ENCODE measurements around the gene HOXD11.

- TF ChIP-seq, protein P1, sequence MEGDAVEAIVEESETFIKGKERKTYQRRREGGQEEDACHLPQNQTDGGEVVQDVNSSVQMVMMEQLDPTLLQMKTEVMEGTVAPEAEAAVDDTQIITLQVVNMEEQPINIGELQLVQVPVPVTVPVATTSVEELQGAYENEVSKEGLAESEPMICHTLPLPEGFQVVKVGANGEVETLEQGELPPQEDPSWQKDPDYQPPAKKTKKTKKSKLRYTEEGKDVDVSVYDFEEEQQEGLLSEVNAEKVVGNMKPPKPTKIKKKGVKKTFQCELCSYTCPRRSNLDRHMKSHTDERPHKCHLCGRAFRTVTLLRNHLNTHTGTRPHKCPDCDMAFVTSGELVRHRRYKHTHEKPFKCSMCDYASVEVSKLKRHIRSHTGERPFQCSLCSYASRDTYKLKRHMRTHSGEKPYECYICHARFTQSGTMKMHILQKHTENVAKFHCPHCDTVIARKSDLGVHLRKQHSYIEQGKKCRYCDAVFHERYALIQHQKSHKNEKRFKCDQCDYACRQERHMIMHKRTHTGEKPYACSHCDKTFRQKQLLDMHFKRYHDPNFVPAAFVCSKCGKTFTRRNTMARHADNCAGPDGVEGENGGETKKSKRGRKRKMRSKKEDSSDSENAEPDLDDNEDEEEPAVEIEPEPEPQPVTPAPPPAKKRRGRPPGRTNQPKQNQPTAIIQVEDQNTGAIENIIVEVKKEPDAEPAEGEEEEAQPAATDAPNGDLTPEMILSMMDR (IDR thresholded peaks at IDR 0.05): no peak
- no peak for TF ChIP-seq POLR2A (IDR thresholded peaks at IDR 0.05)
These were observed 50.6 kb downstream of the HOXD11 start for GRCh38 chr2:176157499-176158185.

All from body of pancreas (tissue), 4 donors.